HepG2 (cell line): ENCODE measurements around the gene WBP1. TPM values are rescaled to one million over a fixed set of nuclear protein-coding genes. Genes with fewer than 3 reads are reported as not detected.
A peak's percentile ranks its signal among the peaks of the same experiment; 100 is the strongest.

ENCODE experiments used
- CTCF ChIP-seq: sonication (generic); formaldehyde crosslinking; IDR thresholded peaks from 2 replicates; pipeline ENCODE4 v1.5.0; 2020; ENCODE audit warnings: mild to moderate bottlenecking, missing genetic modification reagents, moderate library complexity
- DZIP1 ChIP-seq: sonication (generic); formaldehyde crosslinking; IDR thresholded peaks from 2 replicates; pipeline ENCODE4 v1.5.0; 2020; ENCODE audit warnings: mild to moderate bottlenecking, missing genetic modification reagents
- FOXC1 ChIP-seq: sonication (generic); formaldehyde crosslinking; IDR thresholded peaks from 2 replicates; pipeline ENCODE4 v1.8.0; 2022; ENCODE audit warnings: mild to moderate bottlenecking, missing genetic modification reagents, borderline replicate concordance
- JUNB ChIP-seq: sonication (generic); formaldehyde crosslinking; IDR thresholded peaks from 2 replicates; pipeline ENCODE4 v1.8.0; 2022; ENCODE audit warnings: missing genetic modification reagents, mild to moderate bottlenecking, borderline replicate concordance
- NBN ChIP-seq: fragments of 450-650 bp; conservative IDR thresholded peaks from 2 replicates; pipeline ENCODE4 v1.6.1; 2017
- PTBP1 ChIP-seq: fragments of 200-400 bp; formaldehyde crosslinking; IDR thresholded peaks from 2 replicates; pipeline ENCODE4 v1.6.1; 2018; ENCODE audit warnings: low read length, low read depth; ENCODE audit not compliant: poor library complexity, severe bottlenecking
- RELA ChIP-seq: sonication (generic); formaldehyde crosslinking; IDR thresholded peaks from 2 replicates; pipeline ENCODE4 v1.4.0; 2020; ENCODE audit warnings: missing genetic modification reagents
- SMC3 ChIP-seq: IDR thresholded peaks from 2 replicates; pipeline ENCODE4 v1.6.1; 2011; ENCODE audit warnings: low read length, improper control_type of control experiment
- THAP7 ChIP-seq: sonication (generic); formaldehyde crosslinking; IDR thresholded peaks from 2 replicates; pipeline ENCODE4 v1.8.1; 2023; ENCODE audit warnings: mild to moderate bottlenecking, missing genetic modification reagents
- ZNF10 ChIP-seq: sonication (generic); formaldehyde crosslinking; IDR thresholded peaks from 2 replicates; pipeline ENCODE4 v1.4.0; 2020; ENCODE audit warnings: mild to moderate bottlenecking, low read depth, missing genetic modification reagents, borderline replicate concordance
- ZNF275 ChIP-seq: sonication (generic); formaldehyde crosslinking; IDR thresholded peaks from 2 replicates; pipeline ENCODE4 v1.8.0; 2022; ENCODE audit warnings: missing genetic modification reagents, mild to moderate bottlenecking, inconsistent platforms, borderline replicate concordance
- ZNF276 ChIP-seq: sonication (generic); formaldehyde crosslinking; IDR thresholded peaks from 2 replicates; pipeline ENCODE4 v1.4.0; 2020; ENCODE audit warnings: mild to moderate bottlenecking, low read depth, missing genetic modification reagents
- ZNF326 ChIP-seq: sonication (generic); formaldehyde crosslinking; IDR thresholded peaks from 2 replicates; pipeline ENCODE4 v1.4.0; 2020; ENCODE audit warnings: missing genetic modification reagents, borderline replicate concordance
- ZNF503 ChIP-seq: sonication (generic); formaldehyde crosslinking; IDR thresholded peaks from 2 replicates; pipeline ENCODE4 v1.4.0; 2020; ENCODE audit warnings: missing genetic modification reagents
- ZNF597 ChIP-seq: sonication (generic); formaldehyde crosslinking; IDR thresholded peaks from 2 replicates; pipeline ENCODE4 v1.5.0; 2020; ENCODE audit warnings: missing genetic modification reagents
- ZNF619 ChIP-seq: sonication (generic); formaldehyde crosslinking; IDR thresholded peaks from 2 replicates; pipeline ENCODE4 v1.4.0; 2020; ENCODE audit warnings: mild to moderate bottlenecking, missing genetic modification reagents
- ZNF747 ChIP-seq: sonication (generic); formaldehyde crosslinking; IDR thresholded peaks from 2 replicates; pipeline ENCODE4 v1.8.1; 2023; ENCODE audit warnings: missing genetic modification reagents, mild to moderate bottlenecking, borderline replicate concordance
- polyA plus RNA-seq, 8 experiments: library from polyadenylated mRNA; depleted of rRNA in 3 of 8; stranded (reverse) in 7 of 8; unstranded in 1 of 8; fragments of >200 nt; fragmentation: Illumina TruSeq in 4 of 8; extraction: Trizol in 4 of 8; gene quantifications; 2 replicates each; pipeline versions ENCODE4 v1.2.1 to v1.2.3, GENCODE V29; 2011 to 2016; ENCODE audit warnings: low read depth in 4 of 8, missing spikeins in 1 of 8, mixed read lengths in 1 of 8; ENCODE audit not compliant: insufficient read depth in 1 of 8
- total RNA-seq, 5 experiments: library from RNA; depleted of rRNA; stranded (reverse); fragments of >200 nt; fragmentation: Illumina TruSeq; extraction: Trizol; gene quantifications; 2 replicates each; pipeline ENCODE4 v1.2.3, GENCODE V29; 2016; ENCODE audit warnings: low read depth in 1 of 5

The WBP1 gene
- total and polyA plus RNA-seq, 2 of the 13 experiments (the other 11 are each of a cell fraction or from before 2014, with no cell fraction given), result 38.8 to 85.7 TPM

- no peak for TF ChIP-seq ZNF10 (CRISPR knock-in tag)
- no peak for TF ChIP-seq ZNF619 (CRISPR knock-in tag)
- TF ChIP-seq THAP7, result no peak
- TF ChIP-seq RELA (CRISPR knock-in tag), result no peak
- TF ChIP-seq ZNF275 (CRISPR knock-in tag), result peak; percentile 86
- no peak for TF ChIP-seq NBN
- peak; percentile 81; the same call in 1 of the 2 replicates for TF ChIP-seq FOXC1 (CRISPR knock-in tag)
- TF ChIP-seq JUNB, result no peak
- TF ChIP-seq CTCF, result peak; percentile 14; the same call in 1 of the 2 replicates
- TF ChIP-seq PTBP1, result no peak
- TF ChIP-seq DZIP1, result no peak
- TF ChIP-seq ZNF597 (CRISPR knock-in tag), result no peak
- TF ChIP-seq ZNF503 (CRISPR knock-in tag), result no peak
- TF ChIP-seq ZNF326 (CRISPR knock-in tag), result no peak
- TF ChIP-seq SMC3, result no peak
- TF ChIP-seq ZNF276 (CRISPR knock-in tag), result peak; percentile 27; the same call in 1 of the 2 replicates
- TF ChIP-seq ZNF747 (CRISPR knock-in tag), result 0 out of 2 replicates have a peak, but pooled peaks have one; percentile 33
These were observed 36.9 kb upstream of the WBP1 start, which contains the start of the genes C2orf81 and WDR54 (continued) for GRCh38 chr2:74421221-74421870.
